SK-N-MC (cell line): ENCODE results near the gene EMID1.

Source experiments
- EZH2 ChIP-seq: fragments of 200-600 bp; sonication (generic); IDR thresholded peaks from one replicate; pipeline ENCODE4 v1.6.1; 2017; ENCODE audit warnings: antibody characterized with exemption
- FOXP2 ChIP-seq: optimal IDR thresholded peaks from 2 replicates; pipeline ENCODE3; 2011; ENCODE audit warnings: mild to moderate bottlenecking, moderate library complexity; ENCODE audit not compliant: insufficient read depth; ENCODE audit errors: extremely low read length, control extremely low read depth
- POLR2AphosphoS5 ChIP-seq: IDR thresholded peaks from 2 replicates; pipeline ENCODE4 v1.6.1; 2012; ENCODE audit warnings: mild to moderate bottlenecking, low read depth, low read length, borderline replicate concordance

GRCh38 chr22:29288837-29289236 is 83.1 kb downstream of the EMID1 start:
- TF ChIP-seq POLR2AphosphoS5 (no peak), EZH2 (no peak), FOXP2 (no peak)
